Measurements from ENCODE around the gene CHN1.

Gene CHN1

DNA sequence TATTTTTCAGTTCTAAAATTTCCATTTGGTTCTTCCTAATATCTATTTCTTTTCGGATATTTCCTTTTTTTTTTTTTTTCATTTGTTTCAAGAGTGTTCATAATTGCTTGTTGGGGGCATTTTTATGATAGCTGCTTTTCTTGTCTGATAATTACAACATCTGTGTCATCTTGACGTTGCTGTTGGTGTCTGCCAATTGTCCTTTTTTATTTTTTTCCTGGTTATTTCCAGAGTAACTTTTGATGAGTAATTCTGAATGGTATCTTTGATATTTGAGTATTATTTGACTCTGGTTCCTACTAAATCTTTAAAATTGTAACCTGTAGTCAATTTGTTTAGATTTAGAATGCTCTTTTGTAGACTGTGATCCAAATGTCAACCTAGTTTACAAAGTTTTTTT is 189.7 kb downstream of the CHN1 start:
- no peak for DNase-seq

DNA sequence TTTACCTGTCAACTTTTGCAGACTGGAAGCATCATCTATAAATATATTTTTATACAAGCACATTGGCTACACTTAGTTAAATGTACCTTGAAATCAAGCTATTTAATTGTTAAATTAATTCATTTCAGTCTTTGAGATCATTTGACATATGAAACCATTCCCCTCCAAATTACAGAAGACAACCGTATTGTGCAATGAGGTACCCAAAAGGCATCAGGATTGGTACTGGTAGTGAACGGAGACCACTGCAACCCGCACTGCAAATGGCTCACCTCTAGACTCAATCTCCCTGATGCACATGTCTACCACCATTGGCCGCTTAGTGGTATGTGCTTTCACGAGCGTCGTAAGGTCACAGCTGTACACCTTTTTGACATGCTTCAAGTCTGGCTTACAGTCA is 193.1 kb downstream of the CHN1 start:
- no peak for DNase-seq

DNA sequence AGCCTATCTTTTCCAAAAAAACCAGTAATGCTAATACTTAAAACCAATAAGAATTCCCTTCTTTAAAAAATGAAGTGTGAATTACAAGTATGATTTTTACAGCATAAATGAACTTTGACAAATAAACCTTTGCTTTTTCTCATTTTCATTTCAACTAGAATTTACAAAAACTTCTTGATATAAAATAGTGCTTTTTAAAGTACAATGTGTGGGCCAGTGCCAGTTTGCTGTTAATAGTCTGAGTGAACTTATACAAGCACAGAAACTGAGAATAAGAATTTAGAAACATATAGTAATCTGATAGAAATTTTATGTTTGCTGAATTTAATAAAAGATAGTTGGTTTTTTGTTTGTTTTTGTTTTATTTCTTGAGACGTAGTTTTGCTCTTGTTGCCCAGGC is 197.2 kb downstream of the CHN1 start:
- DNase-seq = no peak

DNA sequence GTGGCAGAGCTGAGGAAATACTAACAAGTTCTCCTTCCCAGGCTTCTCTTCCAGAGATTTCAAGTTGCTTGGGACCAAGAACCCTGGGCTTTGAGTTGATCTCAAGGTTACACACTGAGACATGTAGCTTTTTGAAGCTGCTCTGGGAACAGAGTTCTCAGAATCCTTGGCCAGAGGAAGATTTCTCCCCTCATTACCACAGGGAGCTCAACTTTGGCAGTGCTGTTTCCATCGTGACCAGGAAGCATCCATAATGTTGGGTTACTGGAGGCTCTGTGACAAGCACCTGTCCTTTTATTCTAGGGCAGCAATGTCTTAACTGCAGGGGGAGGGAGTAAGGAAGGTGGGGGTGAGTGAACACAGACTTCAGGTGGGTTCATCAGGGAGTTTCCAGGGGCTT is 199.4 kb downstream of the CHN1 start:
- no peak for DNase-seq

DNA sequence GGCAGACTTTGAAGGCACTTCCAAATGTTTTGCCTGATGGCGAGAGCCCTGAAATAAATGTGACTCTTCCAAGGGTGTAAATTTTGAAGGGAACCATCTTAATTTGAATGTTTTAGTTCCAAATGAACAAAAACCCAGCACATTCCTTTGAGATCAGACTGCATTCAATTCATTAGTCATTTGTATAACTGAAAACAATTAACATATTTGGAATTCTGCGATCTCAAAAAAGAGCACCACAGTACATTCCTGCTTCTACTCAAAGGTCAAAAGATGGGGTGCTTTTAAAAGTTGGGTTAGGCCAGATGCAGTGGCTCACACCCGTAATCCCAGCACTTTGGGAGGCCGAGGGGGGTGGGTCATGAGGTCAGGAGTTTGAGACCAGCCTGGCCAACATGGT is 202.7 kb downstream of the CHN1 start:
- no peak for DNase-seq

DNA sequence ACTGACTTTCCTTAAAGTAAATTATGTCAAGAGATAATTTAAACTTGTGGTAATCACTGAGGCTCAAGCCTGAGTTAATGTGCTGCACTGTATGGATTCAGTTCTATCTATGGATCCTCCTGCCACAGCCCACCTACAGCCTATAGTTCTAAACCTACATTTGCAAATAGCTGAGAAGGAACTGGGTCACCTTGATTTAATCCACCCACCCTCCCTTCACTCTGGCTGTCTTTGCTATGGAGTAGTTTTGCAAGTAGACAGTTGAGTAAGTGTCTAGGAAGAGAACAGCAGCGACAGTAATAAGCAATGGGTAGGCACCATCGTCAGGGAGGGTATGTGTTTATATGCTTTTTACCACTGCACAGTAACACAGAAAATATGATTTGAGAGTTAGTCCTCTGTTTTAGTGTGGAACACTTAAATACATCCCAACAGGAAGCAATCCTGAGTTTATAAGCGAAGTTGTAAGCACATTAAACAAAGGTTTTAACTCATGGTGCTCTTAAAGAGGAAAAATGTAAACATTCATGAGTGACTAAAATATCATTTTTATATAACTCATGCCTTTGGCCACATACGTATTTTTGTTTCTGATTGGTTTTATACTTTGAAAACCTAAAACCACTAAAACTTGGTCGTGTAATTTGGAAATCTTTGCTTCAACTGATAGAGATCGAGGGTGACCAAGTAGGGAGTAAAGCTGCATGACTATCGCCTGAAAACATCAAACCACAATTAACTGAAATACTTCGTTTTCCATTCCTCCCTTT is 204.6 kb downstream of the CHN1 start:
- no peak for DNase-seq

DNA sequence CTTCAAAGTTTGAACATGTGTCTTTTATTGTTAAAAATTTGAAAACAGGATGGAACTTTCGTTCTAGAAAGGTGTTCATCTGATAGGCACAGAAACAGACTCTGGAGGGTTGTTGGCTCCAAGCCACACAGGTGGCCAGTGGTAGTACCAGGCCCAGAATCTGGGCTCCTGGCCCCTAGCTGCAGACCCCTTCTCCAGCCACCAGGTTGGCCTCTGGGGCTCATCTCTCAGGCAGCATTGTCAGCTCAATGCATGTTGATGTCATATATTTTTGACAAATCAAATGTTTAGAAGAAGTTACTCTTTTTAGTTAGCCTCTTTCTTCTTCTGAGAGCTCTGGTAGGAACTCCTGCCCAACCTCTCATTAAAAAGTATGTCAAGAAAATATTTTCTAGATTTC is 206.4 kb downstream of the CHN1 start:
- DNase-seq = no peak

DNA sequence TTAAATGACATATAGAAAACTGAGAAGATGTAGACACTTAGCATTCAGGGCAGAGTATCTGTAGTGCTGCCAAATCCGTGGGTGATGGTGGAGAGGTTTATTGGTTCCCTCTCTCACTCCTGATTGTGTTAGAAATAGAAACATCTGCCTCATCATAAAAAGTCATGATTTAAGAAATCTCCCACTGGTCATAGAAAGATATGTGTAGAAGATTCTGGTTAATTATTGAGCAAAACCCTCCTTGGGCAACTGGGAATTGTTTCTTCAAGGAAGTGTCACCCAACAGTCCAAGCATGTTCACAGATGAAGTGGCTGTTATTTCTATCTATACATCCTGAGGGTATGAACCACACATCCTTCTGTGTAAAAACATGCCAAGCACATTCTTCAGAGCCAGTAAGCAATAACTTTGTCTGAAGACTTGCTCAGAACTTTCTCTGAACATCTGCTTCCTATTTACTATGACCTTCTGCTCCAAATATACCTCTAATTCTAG is 207.4 kb downstream of the CHN1 start:
- no peak for DNase-seq

DNA sequence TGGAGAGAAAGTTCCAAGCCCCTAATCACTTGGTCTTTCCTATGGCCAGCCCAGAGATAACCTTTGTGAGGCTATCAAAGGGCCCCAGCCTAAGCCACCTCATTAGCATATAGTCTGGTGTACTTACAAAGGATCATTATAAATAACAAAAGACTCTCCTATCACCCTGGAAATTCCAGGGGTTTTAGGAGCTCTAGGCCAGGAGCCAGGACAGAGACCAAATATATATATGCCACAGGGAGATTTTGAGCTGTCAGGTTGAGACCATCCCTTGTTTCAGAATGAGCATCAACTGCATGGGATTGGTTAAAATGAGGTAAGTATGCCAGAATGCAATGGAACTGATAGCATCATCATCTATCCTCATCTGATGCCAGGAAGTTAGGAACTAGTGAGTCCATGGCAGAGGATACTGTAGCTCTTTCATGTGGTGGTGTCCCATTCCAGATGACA is 208.8 kb downstream of the CHN1 start:
- no peak for DNase-seq

DNA sequence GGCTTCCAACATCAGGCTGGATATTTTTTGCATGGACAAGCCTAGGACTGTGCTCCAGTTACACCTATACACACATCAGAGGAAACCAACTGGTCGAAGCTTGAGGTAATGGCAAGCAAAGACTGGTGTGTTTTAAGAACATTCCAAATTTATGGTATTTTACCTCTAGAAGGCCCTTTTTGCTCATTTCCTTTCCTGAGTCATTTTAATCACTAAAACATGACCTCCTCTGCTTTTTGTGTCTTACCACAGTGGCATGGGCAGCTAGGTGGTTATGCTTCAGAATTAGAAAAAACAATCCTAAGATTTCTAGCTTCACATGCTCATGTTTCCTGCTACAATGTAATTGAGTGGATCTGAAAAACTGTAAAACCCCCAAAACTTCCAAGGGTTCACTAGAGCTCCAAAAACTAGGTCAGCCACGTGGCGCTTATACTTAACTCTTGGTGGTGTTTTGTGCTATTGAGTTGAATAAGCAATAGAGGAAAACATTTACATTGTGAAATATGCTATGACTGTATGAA is 210.3 kb downstream of the CHN1 start:
- no peak for DNase-seq

DNA sequence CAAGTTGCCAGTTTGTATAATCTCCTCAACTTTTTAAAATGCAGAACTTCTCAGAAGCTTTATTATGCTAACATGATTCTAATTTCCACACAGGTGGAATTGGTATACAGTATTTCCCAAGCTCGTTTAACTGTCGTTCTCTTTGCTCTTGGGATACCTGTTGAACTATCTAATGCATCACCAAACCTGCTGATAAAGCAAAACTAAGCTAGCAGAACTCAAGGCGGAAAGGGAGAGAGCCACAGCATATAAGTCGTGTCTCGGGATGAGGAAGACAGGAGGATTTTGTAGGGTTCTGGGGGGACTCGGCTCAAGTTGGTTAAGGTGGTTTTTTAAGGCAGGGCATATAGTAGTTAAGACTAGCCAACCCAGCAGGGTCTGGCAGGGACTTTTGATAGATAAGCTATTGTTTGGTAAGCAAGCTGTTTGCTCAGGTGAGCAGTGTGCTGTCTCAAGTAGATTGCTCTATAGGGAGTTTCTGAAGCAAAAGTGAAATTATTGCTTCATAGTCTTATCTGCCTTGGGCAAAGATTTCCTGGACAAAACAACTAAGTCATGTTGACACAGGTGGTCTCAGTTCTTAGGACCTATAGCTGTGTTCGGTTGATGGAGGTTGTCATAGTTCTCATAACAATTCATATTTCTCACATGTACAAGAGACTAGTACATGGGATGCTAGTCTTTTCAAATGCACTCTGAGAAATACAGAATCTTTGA is 212.7 kb downstream of the CHN1 start:
- DNase-seq = no peak

DNA sequence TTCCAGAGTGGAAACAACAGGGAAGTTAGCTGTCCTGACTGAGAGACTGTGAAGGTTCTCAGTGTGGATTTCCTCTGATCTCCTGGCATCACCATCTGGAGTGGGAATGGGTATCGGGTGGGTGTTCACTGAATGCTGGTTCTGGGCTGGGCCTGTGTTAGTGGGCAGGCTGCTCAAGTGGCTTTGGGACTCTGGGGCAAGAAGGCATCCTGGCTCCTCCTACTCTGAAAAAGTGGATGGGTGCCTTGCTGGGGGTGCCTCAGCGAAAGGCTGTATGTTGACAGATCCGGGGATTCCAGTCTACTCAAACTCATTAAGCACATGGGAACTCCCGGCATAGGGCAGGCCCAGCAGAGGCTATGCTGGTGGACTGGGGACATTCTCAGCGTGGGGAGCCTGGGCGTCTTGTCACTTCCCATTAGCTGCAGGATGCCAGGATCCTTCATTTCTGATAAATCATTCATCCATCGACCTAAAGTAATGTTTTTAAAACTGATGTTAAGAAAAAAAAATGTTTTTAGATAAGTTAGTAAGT is 213.4 kb downstream of the CHN1 start:
- no peak for DNase-seq

DNA sequence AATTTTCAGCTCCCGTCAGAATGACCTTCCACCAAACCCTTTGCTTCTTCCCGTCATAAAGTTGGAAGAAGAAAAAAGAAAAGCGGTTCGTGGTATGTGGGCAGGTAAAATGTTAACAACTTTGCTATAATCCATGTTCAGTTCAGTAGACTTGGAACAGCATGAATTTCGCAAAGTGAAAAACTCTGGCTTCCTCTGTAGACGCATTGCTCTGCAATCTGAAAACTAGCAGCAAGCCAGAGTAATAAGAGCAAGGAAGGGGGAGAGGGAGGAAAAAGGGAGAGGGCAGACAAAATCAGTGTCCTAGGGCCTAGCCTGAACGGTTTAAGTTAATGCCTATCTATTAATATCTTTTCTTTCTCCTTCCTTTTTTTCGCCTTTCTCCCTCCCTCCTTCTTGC is 214.2 kb downstream of the CHN1 start:
- no peak for DNase-seq

DNA sequence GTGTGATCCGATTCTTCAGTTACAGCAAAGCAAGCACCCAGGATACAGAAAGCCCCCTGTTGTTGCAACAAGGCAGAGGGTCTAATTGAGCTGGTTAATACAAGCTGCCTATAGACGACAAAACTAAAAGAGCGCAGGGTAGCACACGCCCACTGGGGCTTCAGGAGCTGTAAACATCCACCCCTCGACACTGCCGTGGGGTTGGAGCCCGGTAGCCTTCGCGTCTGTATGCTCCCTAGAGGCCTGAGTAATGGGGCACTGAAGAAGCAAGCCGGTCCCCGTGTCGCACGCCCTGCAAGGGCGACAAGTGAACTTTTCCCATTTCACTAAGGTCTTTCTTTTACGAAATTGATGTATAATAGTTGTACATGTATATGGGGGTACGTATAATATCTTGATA is 216.2 kb downstream of the CHN1 start:
- DNase-seq = no peak

DNA sequence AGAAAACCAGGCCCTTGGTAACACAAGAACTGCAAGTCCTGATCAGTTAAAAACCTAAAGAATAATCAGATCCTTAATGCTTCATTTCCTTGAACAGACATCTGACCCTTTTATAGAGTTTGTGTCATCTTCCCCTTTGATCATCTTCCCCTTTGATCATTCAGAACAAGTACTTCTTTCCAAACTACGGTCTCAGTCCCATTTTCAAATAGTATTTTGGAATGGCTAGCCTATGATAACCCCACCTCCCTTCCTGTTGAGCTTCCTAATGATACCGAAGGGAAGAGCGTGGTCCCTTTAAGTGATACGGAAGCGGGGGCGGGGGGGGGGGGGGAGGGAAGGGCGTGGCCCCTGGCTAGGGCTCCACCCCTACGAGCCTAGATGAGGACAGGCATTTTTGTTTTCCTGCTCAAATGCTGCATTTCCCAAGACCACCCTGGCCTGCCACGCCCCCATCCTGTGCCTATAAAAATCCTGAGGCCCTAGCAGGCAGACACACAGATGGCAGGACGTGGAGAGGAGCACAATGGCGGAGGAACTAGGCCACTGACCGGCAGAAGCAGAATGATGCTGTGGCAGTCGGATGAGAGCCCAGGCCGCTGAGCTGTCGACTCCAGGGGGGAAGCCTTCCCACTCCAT is 216.8 kb downstream of the CHN1 start:
- DNase-seq = no peak

DNA sequence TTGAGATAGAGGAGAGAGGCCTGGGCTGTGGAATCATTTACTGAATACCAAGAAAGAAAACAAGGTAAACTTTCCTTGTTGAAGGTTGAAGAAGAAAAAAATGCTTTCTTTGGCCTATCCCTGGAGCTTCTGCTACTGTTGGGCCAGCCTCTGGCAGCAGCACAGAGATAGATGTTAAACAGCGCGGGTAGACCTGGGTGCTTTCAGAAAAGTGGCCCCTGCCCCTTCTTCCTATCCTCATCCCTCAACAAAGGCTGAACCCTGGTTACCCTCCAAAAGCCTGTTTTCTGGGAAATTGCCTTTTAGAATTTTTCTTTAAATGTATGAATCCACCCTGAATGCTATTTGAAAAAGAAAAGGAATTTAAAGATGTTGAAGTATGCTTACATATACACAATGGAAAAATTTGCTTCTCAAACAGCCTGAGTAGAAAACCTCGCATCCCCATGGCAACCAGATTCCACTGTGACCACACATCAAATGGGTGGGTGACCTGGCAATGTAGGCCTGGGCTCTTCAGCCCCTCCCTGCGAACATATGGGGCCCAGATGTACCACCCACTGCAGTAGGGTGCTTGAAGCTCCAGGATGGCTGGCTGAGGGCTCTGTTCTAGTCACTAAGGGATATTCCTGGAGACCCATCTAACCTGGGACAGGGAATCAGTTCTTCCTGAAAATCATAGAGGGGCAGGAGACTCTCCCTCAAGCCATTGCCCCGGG is 217.5 kb downstream of the CHN1 start:
- no peak for DNase-seq

DNA sequence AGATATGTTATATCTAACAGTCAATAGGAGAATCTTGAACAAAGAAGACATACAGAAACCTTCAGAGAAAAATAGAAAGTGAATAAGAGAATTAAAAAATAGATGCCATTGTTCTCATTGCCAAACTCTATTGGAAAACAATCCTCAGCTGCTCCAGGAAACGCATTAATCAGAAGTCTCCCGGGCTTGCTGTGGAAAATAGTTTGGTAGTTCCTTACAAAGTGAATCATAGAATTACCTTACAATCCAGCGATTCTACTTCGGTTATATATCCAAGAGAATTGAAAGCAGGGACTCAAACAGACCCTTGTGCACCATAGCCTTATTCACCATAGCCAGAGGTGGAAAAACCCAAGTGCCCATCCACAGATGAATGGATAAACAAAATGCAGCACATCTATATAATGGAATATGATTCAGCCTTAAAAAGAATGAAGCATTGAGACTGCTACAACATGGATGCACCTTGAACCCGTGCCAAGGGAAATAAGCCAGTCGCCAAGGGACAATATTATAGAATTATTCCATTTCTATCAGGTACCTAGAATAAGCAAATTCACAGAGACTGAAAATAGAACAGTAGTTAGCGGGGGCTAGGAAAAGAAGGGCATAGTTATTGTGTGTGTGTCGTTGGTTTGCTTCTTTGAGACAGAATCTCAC is 219.0 kb downstream of the CHN1 start:
- no peak for DNase-seq

DNA sequence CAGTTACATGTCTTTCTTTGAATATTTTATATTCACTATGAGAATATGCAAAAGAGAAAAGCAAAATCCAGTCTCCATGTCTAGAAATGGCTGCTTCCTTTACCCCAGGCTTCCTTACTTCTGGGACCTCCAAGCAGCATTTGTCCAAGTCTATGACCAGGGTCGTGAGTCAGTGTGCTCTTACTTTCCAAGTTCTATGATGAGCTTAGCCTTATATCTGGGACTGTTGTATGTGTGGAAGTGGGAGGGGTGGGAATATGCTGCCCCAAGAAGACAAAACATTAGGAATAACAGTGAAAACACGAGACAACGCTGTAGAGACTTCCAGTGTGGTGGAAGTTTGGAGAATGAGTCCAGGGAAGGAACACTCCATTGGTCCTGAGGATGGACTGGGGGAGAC is 219.7 kb downstream of the CHN1 start:
- DNase-seq = no peak

DNA sequence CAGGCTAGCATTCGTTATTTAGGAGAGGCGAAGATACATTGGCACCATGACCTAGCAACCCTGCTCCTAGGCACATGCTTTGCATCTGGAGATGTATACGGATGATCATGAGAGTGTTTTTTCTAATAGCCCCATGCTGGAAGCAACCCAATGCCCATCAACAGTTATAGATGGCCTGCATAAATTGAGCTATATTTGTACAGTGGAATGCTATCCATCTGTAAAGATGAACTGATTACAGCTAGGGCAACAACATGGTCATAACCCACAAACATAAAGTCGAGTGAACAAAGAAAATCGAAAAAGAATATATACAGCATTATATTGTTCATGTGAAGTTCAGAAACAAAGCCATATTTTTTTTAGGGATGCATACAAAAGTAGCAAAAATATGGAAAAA is 220.3 kb downstream of the CHN1 start:
- no peak for DNase-seq

DNA sequence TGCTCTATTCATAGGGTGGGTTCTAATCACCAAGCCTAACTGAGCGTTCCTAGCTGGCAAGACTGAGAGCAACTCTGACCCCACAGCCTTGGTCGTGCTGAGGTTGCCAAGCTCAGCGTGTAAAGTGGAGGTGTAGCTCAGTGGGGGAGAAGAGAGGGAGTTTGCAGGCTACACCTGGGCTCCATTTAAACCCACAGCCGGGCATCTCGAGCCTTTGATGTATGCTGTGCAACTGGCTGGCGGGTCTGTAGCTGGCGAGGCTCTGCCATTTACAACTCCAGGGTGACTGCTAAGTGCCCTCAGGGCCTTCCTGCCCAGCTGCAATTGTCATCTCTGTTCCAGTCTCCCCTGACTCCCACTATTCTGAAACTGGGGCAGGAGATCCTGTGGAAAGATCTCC is 220.9 kb downstream of the CHN1 start:
- no peak for DNase-seq

DNA sequence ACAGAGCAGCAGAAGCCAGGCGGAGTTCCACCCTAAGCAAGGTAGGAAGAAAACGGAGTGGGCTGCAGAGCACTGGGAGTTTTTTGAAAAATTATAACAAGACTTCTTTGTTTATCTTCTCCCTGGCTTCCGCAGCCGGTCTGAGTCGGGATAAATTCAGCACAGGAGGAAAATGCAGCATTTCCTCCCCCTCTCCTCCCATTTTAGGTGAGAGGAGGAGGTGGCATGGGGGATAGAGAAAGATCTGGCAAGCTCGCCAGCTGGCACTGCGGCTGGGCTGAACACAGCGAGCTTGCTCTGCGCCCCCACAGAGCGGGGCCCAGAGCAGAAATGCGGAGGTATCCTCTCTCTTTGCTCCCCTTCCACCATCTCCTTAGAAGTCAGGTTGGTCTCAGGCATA is 223.2 kb downstream of the CHN1 start:
- DNase-seq = no peak

DNA sequence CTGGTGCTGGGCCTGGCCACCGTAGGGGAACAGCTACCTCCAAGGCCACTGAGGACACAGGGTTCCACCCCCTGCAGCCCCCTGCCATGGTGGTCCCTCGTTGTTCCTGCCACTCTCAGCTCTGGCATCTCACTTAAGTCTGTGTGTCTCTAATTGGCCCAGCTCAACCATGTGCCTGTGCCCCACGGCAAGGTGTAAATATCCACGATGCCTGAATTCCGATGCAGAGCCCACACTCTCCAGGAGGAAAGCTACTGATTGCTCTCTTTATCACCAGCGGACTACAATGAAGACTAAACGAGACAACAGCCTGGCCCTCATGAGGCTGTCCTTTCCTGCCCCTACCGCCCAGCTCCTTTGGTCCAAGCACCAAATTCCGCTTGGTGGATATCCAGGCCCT is 223.9 kb downstream of the CHN1 start:
- DNase-seq = no peak

Data from NCI-H1048 (cell line).